PC-9 (cell line): ENCODE measurements around the gene PCDHA10. TPM values are rescaled to one million over a fixed set of nuclear protein-coding genes. Genes with fewer than 3 reads are reported as not detected.
"Not testable (repeated sequence)": the region's sequence is repeated elsewhere in the genome, so short reads cannot be mapped to it uniquely, and the experiment has no call there.

Experiments
- Bru-seq: library from RNA; stranded (reverse); fragments of 400-500 nt; gene quantifications from one replicate; lab custom pipeline; 2021; lab: Mats Ljungman, UMichigan
- BruChase-seq, 2 experiments: library from RNA; stranded (reverse); fragments of 400-500 nt; gene quantifications; one replicate each; lab custom pipeline; 2021; lab: Mats Ljungman, UMichigan
- BruUV-seq: library from RNA; stranded (reverse); fragments of 400-500 nt; replicated peaks from 2 replicates; lab custom pipeline; 2021; lab: Mats Ljungman, UMichigan
- CTCF ChIA-PET: fragments of 300-600 bp; sonication (Branson Sonifier 250); formaldehyde crosslinking; loops from one replicate; lab custom pipeline; 2022; ENCODE audit warnings: antibody characterized with exemption; lab: Charles Lee
- POLR2A ChIA-PET: fragments of 300-600 bp; sonication (Branson Sonifier 250); formaldehyde crosslinking; loops from one replicate; lab custom pipeline; 2022; ENCODE audit warnings: antibody characterized with exemption; ENCODE audit not compliant: unreplicated experiment; lab: Charles Lee
- DNase-seq, 2 experiments: peaks; one replicate each; pipeline versions ENCODE4 v3.0.0 to v3.0.0-alpha.2; 2015 to 2022; ENCODE audit warnings: mixed read lengths in 1 of 2
- H2AFZ ChIP-seq: fragments of 200-600 bp; sonication (generic); 2 replicates; pipeline ENCODE4 v1.8.1; 2017; ENCODE audit warnings: antibody characterized with exemption
- H3F3A ChIP-seq: fragments of 200-600 bp; sonication (generic); 2 replicates; pipeline ENCODE4 v1.8.1; 2017; ENCODE audit warnings: antibody characterized with exemption, mild to moderate bottlenecking, low read depth; ENCODE audit not compliant: insufficient read depth
- H3K27ac ChIP-seq: fragments of 200-600 bp; sonication (generic); 2 replicates; pipeline ENCODE4 v1.6.1; 2016; ENCODE audit warnings: mixed run types
- H3K27me3 ChIP-seq: fragments of 200-600 bp; sonication (generic); 2 replicates; pipeline ENCODE4 v1.6.1; 2016; ENCODE audit warnings: low read depth, mixed run types; ENCODE audit not compliant: insufficient read depth
- H3K36me3 ChIP-seq: fragments of 200-600 bp; sonication (generic); 2 replicates; pipeline ENCODE4 v1.6.1; 2016; ENCODE audit warnings: low read depth, mixed run types
- H3K4me1 ChIP-seq: fragments of 200-600 bp; sonication (generic); replicated peaks from 2 replicates; pipeline ENCODE4 v1.6.1; 2016; ENCODE audit warnings: mixed run types; ENCODE audit not compliant: insufficient read depth
- H3K4me2 ChIP-seq: fragments of 200-600 bp; sonication (generic); 2 replicates; pipeline ENCODE4 v1.6.1; 2017; ENCODE audit warnings: mixed run types
- H3K4me3 ChIP-seq: fragments of 200-600 bp; sonication (generic); 2 replicates; pipeline ENCODE4 v1.6.1; 2016; ENCODE audit warnings: mixed run types
- H3K79me2 ChIP-seq: fragments of 200-600 bp; sonication (generic); 2 replicates; pipeline ENCODE4 v1.6.1; 2017; ENCODE audit warnings: low read depth, mixed run types
- H3K9me2 ChIP-seq: fragments of 200-600 bp; sonication (generic); 2 replicates; pipeline ENCODE4 v1.8.1; 2017; ENCODE audit warnings: mild to moderate bottlenecking; ENCODE audit not compliant: insufficient read depth
- H3K9me3 ChIP-seq: fragments of 200-600 bp; sonication (generic); 2 replicates; pipeline ENCODE4 v1.8.1; 2016; ENCODE audit warnings: low read depth; ENCODE audit not compliant: insufficient read depth
- H4K20me1 ChIP-seq: fragments of 200-600 bp; sonication (generic); 2 replicates; pipeline ENCODE4 v1.8.1; 2017; ENCODE audit not compliant: insufficient read depth
- CTCF ChIP-seq: fragments of 200-600 bp; sonication (generic); conservative IDR thresholded peaks from 2 replicates; pipeline ENCODE4 v1.6.1; 2017; ENCODE audit warnings: mixed run types, antibody characterized with exemption, mild to moderate bottlenecking, moderate library complexity
- EZH2 ChIP-seq: fragments of 200-600 bp; sonication (generic); IDR thresholded peaks from 2 replicates; pipeline ENCODE4 v1.8.0; 2017; ENCODE audit warnings: antibody characterized with exemption, low read depth
- intact Hi-C: fragments of 100-400 bp; cut with micrococcal nuclease; formaldehyde crosslinking; loops from one replicate; pipeline ENCODE4 v1.10.0; 2022; ENCODE audit not compliant: unreplicated experiment
- long read RNA-seq: library from polyadenylated mRNA; stranded (forward); transcript quantifications from one replicate; pipeline ENCODE4 v2.0.0, GENCODE V29; 2022
- total RNA-seq: library from RNA; stranded (reverse); gene quantifications from 2 replicates; pipeline ENCODE4 v1.2.3, GENCODE V29; 2021

The PCDHA10 gene
- total RNA-seq (not detected in 2 replicates), Bru-seq, nascent RNA (not detected), BruChase-seq, experiment 1, labeled RNA remaining after a 2-hour chase (percentile 10 among the genes with signal in this experiment), BruChase-seq, experiment 2, labeled RNA remaining after a 6-hour chase (not detected)
- long read RNA-seq: 0 reads

GRCh38 chr5:140855772-140856674 is at the start of gene PCDHA10:
PCDHA10 (plus strand) TSS chr5:140855897; CDS start chr5:140856049, 152 bp downstream.
- Histone ChIP-seq H3K27ac (no peak within 1 kb of the TSS), H3K27me3 (no peaks in the 10 kb centered on the region), H3K9me3 (peaks cover 4% of the 10 kb centered on the region; the same call in 1 of the 2 replicates), H3K9me2 (no peaks in the 10 kb centered on the region), H3K36me3 (no peaks in the 10 kb centered on the region), H3K79me2 (no peaks in the 10 kb centered on the region), H3K4me2 (no peak within 1 kb of the TSS), H3K4me3 (no peak within 1 kb of the TSS), H2AFZ (no peak within 1 kb of the TSS), H3F3A (no peaks in the 10 kb centered on the region), H3K4me1 (no peaks in the 10 kb centered on the region), H4K20me1 (no peaks in the 10 kb centered on the region)
- no TSS peak for BruUV-seq
- DNase-seq: no peak
- POLR2A ChIA-PET: no interaction called here
- CTCF ChIA-PET: no interaction called here
- intact Hi-C loops: no loop called here
- TF ChIP-seq EZH2 (no peak), CTCF (peak; percentile 25; the same call in 1 of the 2 replicates)

GRCh38 chr5:140806834-140807775 is 48.6 kb upstream of the PCDHA10 start, which contains the start of gene PCDHA4:
PCDHA4 (plus strand) TSS chr5:140807068.
- H3K27me3 ChIP-seq: no peaks in the 10 kb centered on the region
- H3K79me2 ChIP-seq: no peaks in the 10 kb centered on the region
- BruUV-seq: no TSS peak
- no peaks in the 10 kb centered on the region for H3K36me3 ChIP-seq
- no peaks in the 10 kb centered on the region for H3F3A ChIP-seq
- H3K4me2 ChIP-seq: no peak within 1 kb of the TSS
- CTCF ChIA-PET: no interaction called here
- no peak within 1 kb of the TSS for H2AFZ ChIP-seq
- no peaks in the 10 kb centered on the region for H4K20me1 ChIP-seq
- no peak for TF ChIP-seq EZH2
- TF ChIP-seq CTCF: peak; percentile 19; the same call in 1 of the 2 replicates
- H3K9me2 ChIP-seq: no peaks in the 10 kb centered on the region
- H3K4me3 ChIP-seq: no peak within 1 kb of the TSS
- no peaks in the 10 kb centered on the region for H3K4me1 ChIP-seq
- POLR2A ChIA-PET: no interaction called here
- no peak for DNase-seq
- no peak within 1 kb of the TSS for H3K27ac ChIP-seq
- H3K9me3 ChIP-seq: no peaks in the 10 kb centered on the region; the same call in 1 of the 2 replicates
- intact Hi-C loops: no loop called here

- CTCF ChIA-PET, intact Hi-C loops, H3K4me2 ChIP-seq, H4K20me1 ChIP-seq, H3K27me3 ChIP-seq, H3K36me3 ChIP-seq, H2AFZ ChIP-seq, H3K4me1 ChIP-seq, H3K79me2 ChIP-seq, BruUV-seq, DNase-seq, H3K4me3 ChIP-seq, H3F3A ChIP-seq, H3K9me3 ChIP-seq, H3K9me2 ChIP-seq, POLR2A ChIA-PET, H3K27ac ChIP-seq: not testable (repeated sequence)
Observed at GRCh38 chr5:140808241-140808888, 47.3 kb upstream of the PCDHA10 start.
